GM15510 (cell line): ENCODE measurements around the gene ABHD4.

Experiments
- POLR2A ChIP-seq: IDR thresholded peaks from 3 replicates; pipeline ENCODE4 v1.6.1; 2011; ENCODE audit warnings: borderline replicate concordance; ENCODE audit not compliant: insufficient read length; ENCODE audit errors: extremely low read depth

ABHD4 gene

DNA sequence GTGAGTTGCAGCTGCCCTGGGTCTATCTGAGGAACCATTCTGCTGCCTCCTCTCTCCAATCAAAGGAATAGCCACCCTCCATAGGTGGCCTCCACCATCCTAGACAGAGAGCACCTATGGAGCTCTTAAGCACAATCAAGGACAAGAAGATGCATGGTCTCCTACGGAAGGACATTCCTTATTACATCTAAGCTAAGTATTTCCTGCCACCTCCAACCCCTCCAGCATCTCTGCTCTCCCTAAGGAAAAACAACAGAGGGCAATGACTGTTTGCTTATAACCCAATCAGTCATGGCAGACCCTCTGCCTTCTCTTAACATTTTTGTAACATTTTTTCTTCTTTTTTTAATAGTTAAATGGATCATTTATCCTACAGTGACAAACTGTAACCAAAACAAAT is 60.8 kb downstream of the ABHD4 start:
- TF ChIP-seq POLR2A: no peak

DNA sequence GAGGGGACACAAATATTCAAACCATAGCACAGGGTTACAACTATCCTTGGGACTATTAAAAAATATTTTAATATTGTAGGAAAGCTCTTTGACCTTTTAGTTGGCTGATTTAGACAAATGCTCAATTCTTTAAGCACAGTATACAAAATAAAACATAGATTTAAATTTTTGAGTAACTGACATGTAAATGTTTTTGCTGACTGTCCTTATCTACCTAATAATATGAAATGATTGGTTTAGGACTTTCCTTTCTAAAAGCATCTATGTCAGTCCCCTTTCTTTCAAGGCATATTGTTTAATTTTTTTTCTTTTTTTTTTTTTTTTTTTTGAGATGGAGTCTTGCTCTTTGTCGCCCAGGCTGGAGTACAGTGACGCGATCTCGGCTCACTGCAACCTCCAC is 62.6 kb downstream of the ABHD4 start:
- TF ChIP-seq POLR2A: no peak
